ENCODE results near the gene SNRPA. TPM values are rescaled to one million over a fixed set of nuclear protein-coding genes. Genes with fewer than 3 reads are reported as not detected.
"Not testable (repeated sequence)": the region's sequence is repeated elsewhere in the genome, so short reads cannot be mapped to it uniquely, and the experiment has no call there.

SNRPA gene
- total and polyA plus RNA-seq, 7 donors = 19.2 to 76.1 (median 52.3) TPM

DNA sequence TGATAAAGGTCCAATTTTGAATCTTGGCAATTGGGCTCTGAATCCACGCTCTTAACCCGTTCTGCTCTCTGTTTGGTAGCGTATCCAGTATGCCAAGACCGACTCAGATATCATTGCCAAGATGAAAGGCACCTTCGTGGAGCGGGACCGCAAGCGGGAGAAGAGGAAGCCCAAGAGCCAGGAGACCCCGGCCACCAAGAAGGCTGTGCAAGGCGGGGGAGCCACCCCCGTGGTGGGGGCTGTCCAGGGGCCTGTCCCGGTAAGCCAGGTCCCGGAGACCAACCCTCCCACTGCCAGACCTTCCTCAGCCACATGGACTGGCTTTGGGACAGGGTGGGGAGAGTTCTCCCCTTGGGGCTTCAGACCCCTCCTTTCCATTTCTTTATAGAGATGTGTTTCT is 8.3 kb downstream of the SNRPA start:
- no peak overlapping the region for H3K27ac ChIP-seq
- H3K4me3 ChIP-seq = no peak overlapping the region
- no peak for DNase-seq
- H3K4me1 ChIP-seq = peaks cover 0 to 26% (median 18%) of the 10 kb centered on the region in 4 donors
- peaks cover 52 to 80% (median 68%) of the 10 kb centered on the region in 4 donors for H3K36me3 ChIP-seq
- no peaks in the 10 kb centered on the region for H3K9me3 ChIP-seq
- intact Hi-C loops (cut with DNase I) = no loop called here
- WGBS, 2 donors = 94% methylated on average over 13 of the region's 13 CpGs
- no peaks in the 10 kb centered on the region for H3K27me3 ChIP-seq
- TF ChIP-seq EP300 (IDR thresholded peaks at IDR 0.05) = no peak
- TF ChIP-seq, protein P1, sequence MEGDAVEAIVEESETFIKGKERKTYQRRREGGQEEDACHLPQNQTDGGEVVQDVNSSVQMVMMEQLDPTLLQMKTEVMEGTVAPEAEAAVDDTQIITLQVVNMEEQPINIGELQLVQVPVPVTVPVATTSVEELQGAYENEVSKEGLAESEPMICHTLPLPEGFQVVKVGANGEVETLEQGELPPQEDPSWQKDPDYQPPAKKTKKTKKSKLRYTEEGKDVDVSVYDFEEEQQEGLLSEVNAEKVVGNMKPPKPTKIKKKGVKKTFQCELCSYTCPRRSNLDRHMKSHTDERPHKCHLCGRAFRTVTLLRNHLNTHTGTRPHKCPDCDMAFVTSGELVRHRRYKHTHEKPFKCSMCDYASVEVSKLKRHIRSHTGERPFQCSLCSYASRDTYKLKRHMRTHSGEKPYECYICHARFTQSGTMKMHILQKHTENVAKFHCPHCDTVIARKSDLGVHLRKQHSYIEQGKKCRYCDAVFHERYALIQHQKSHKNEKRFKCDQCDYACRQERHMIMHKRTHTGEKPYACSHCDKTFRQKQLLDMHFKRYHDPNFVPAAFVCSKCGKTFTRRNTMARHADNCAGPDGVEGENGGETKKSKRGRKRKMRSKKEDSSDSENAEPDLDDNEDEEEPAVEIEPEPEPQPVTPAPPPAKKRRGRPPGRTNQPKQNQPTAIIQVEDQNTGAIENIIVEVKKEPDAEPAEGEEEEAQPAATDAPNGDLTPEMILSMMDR (IDR thresholded peaks at IDR 0.05) = no peak
- TF ChIP-seq POLR2AphosphoS5 (IDR thresholded peaks at IDR 0.05) = no peak
- no peak for TF ChIP-seq POLR2A (IDR thresholded peaks at IDR 0.05)

- intact Hi-C loops (cut with DNase I) = no loop called here
- H3K27me3 ChIP-seq = no peaks in the 10 kb centered on the region
- H3K4me3 ChIP-seq = no peak overlapping the region
- H3K27ac ChIP-seq = no peak overlapping the region
- TF ChIP-seq POLR2A (IDR thresholded peaks at IDR 0.05) = no peak
- no peak for TF ChIP-seq POLR2AphosphoS5 (IDR thresholded peaks at IDR 0.05)
- TF ChIP-seq, protein P1 (IDR thresholded peaks at IDR 0.05) = no peak
- TF ChIP-seq EP300 (IDR thresholded peaks at IDR 0.05) = no peak
- DNase-seq = no peak
- no peaks in the 10 kb centered on the region for H3K4me1 ChIP-seq
- peaks cover 64 to 92% (median 77%) of the 10 kb centered on the region in 4 donors for H3K36me3 ChIP-seq
- no peaks in the 10 kb centered on the region for H3K9me3 ChIP-seq
- 89 to 93% methylated on average over 17 of the region's 17 CpGs for WGBS, 2 donors
Observed at GRCh38 chr19:40762754-40763470, 11.9 kb downstream of the SNRPA start.

GRCh38 chr19:40763526-40763925 is 12.5 kb downstream of the SNRPA start:
- no peaks in the 10 kb centered on the region for H3K4me1 ChIP-seq
- WGBS, 2 donors = 92 to 95% methylated on average over 7 of the region's 7 CpGs
- no peak overlapping the region for H3K4me3 ChIP-seq
- no peaks in the 10 kb centered on the region for H3K27me3 ChIP-seq
- H3K27ac ChIP-seq = no peak overlapping the region
- intact Hi-C loops (cut with DNase I) = no loop called here
- no peak for TF ChIP-seq POLR2A (IDR thresholded peaks at IDR 0.05)
- TF ChIP-seq, protein P1 (IDR thresholded peaks at IDR 0.05) = no peak
- no peak for TF ChIP-seq POLR2AphosphoS5 (IDR thresholded peaks at IDR 0.05)
- DNase-seq = no peak
- peaks cover 59 to 86% (median 71%) of the 10 kb centered on the region in 4 donors for H3K36me3 ChIP-seq
- no peaks in the 10 kb centered on the region for H3K9me3 ChIP-seq

- intact Hi-C loops (cut with DNase I) = no loop called here
- no peaks in the 10 kb centered on the region for H3K9me3 ChIP-seq
- TF ChIP-seq, protein P1 (IDR thresholded peaks at IDR 0.05) = no peak
- no peak for TF ChIP-seq POLR2A (IDR thresholded peaks at IDR 0.05)
- DNase-seq = no peak
- no peaks in the 10 kb centered on the region for H3K4me1 ChIP-seq
- WGBS, 2 donors = 88 to 90% methylated on average over 10 of the region's 10 CpGs
- H3K27ac ChIP-seq = no peak overlapping the region
- peaks cover 56 to 82% (median 68%) of the 10 kb centered on the region in 4 donors for H3K36me3 ChIP-seq
- H3K4me3 ChIP-seq = no peak overlapping the region
- no peaks in the 10 kb centered on the region for H3K27me3 ChIP-seq
Observed at GRCh38 chr19:40763963-40764362, 13.0 kb downstream of the SNRPA start.

GRCh38 chr19:40766385-40766784 is 15.4 kb downstream of the SNRPA start:
- WGBS, 2 donors = 96 to 97% methylated on average over 13 of the region's 13 CpGs
- H3K27me3 ChIP-seq; H3K27ac ChIP-seq; H3K9me3 ChIP-seq; DNase-seq; H3K4me3 ChIP-seq; intact Hi-C loops (cut with DNase I); H3K4me1 ChIP-seq: not testable (repeated sequence)
- H3K36me3 ChIP-seq = peaks cover 42 to 57% (median 47%) of the 10 kb centered on the region in 4 donors
